Tibial nerve (tissue), 3 donors: ENCODE data around the gene CARMIL1.

Experiments
- POLR2A ChIP-seq, 2 donors: fragments of 450-650 bp; IDR thresholded peaks; one replicate each; pipeline ENCODE4 v1.6.1; 2017; ENCODE audit warnings: antibody characterized with exemption in 2 of 2, mild to moderate bottlenecking in 2 of 2, moderate library complexity in 2 of 2
- TF ChIP-seq, protein P1 (sequence below), 5 experiments: fragments of 200-600 bp in 3 of 5; fragments of 450-650 bp in 2 of 5; sonication (generic) in 3 of 5; IDR thresholded peaks; one replicate each; pipeline ENCODE4 v1.5.1; 2016 to 2019; ENCODE audit warnings: antibody characterized with exemption in 5 of 5, mild to moderate bottlenecking in 3 of 5, moderate library complexity in 2 of 5

DNA sequence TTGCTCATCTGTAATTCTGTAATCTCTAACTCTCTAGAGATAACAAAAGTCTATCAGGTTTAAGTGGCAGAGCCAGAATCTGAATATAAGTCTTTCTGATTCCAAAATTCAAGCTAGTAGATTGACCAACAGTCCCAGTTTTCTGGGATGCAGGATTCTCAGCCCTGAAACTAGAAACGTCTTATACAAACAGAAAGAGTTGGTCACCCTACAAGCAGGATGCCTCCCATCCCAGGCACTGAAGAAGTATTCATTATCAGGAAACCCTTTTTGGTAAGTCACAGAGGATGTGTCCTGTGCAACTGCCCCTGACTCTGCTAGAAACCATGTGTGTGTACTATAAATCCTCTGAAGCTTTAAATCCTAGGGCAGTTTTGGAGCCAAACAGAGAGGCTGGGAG is 135.0 kb downstream of the CARMIL1 start:
- TF ChIP-seq, protein P1, sequence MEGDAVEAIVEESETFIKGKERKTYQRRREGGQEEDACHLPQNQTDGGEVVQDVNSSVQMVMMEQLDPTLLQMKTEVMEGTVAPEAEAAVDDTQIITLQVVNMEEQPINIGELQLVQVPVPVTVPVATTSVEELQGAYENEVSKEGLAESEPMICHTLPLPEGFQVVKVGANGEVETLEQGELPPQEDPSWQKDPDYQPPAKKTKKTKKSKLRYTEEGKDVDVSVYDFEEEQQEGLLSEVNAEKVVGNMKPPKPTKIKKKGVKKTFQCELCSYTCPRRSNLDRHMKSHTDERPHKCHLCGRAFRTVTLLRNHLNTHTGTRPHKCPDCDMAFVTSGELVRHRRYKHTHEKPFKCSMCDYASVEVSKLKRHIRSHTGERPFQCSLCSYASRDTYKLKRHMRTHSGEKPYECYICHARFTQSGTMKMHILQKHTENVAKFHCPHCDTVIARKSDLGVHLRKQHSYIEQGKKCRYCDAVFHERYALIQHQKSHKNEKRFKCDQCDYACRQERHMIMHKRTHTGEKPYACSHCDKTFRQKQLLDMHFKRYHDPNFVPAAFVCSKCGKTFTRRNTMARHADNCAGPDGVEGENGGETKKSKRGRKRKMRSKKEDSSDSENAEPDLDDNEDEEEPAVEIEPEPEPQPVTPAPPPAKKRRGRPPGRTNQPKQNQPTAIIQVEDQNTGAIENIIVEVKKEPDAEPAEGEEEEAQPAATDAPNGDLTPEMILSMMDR (IDR thresholded peaks at IDR 0.05), result no peak
- TF ChIP-seq POLR2A (IDR thresholded peaks at IDR 0.05), result no peak
